Dedifferentiated amniotic fluid mesenchymal stem cell (primary cell): ENCODE results near the gene MLF2.

ENCODE experiments used
- DNase-seq: peaks from one replicate; pipeline ENCODE4 v3.0.0-alpha.2; 2016; ENCODE audit errors: extremely low spot score

Gene MLF2

DNA sequence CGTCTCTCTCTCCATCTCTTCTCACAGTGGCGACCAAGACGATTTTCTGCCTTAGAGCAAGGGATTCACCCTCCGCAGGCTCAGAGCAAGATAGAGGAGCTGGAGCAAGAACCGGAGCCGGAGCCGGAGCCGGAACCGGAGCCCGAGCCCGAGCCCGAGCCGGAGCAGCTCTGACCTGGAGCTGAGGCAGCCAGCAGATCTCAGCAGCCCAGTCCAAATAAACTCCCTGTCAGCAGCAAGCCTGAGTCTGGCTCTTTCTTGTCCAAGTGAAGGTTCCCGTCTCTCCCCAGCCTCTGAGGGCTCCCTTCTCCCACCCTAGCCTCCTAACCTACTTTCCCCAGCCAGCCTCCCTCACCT is 25.3 kb upstream of the MLF2 start:
- no peak for DNase-seq

DNA sequence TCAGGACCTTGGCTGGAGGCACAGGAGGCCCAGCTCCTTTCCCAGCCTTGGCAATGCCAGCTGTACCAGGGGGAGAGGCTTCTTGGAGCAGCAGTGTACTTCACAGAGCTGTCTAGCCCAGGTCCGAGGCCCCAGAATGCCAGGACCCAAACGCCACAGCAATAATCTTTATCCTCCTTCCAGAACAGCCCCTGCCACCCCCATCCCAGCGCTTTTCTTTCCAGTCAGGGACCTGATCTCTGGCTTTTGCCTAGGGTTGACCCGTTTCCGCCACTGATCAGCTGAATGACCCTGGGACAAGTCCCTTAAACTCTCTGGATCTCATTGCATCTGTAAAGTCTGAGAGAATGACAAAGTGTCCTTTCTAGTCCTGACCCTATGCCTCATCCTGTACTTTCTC is 24.4 kb upstream of the MLF2 start:
- no peak for DNase-seq

DNA sequence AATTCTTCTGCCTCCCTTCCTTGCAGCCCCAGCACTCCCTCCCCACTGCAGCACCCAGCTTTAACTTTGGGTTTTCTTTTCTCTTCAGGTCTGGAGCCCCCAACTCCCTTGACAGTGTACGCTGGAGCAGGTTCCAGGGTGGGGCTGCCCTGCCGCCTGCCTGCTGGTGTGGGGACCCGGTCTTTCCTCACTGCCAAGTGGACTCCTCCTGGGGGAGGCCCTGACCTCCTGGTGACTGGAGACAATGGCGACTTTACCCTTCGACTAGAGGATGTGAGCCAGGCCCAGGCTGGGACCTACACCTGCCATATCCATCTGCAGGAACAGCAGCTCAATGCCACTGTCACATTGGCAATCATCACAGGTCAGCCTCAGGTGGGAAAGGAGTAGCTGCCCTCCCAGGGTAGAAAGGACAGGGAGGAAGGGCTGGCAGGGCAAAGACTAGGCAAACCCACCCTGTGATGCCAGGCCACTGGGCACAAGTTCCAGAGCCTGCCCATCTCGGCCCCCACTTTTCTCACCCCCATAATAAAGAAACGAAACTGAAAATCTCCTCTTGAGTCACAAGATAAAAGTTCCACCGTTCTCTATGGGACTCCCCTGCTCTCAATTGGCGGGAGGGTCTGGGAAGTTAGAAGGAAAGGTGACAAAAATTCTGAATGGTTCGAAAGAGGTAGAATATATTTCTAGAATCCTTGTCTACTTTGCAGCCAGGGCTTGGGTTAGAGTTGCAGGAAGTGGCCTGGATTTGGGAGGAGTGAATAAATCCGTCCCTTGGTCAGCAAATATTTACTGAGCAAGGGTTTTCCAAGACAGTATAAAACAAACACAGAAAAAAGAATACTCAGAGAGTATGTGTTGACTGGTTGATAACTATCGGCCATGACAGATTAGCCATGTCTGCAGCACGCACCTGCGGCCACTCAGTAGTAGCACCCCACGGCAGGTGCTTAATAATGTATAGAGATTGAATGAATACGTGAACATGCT is 22.5 kb upstream of the MLF2 start:
- DNase-seq = no peak

DNA sequence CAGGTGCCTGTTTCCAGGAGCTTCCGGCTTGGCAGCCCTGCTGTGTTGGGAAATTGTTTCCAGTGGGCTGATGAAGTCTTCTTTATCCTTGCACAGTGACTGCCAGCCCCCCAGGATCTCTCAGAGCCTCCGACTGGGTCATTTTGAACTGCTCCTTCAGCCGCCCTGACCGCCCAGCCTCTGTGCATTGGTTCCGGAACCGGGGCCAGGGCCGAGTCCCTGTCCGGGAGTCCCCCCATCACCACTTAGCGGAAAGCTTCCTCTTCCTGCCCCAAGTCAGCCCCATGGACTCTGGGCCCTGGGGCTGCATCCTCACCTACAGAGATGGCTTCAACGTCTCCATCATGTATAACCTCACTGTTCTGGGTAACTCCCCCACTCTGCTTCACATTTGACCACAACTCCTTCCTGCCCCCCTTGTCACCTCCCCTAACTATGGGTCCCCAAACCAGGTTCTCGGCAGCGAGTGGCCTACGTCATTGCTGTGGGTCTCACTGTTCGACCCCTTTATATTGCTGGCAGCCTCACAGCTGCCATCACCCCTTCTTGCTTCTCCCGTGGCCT is 21.6 kb upstream of the MLF2 start:
- no peak for DNase-seq

DNA sequence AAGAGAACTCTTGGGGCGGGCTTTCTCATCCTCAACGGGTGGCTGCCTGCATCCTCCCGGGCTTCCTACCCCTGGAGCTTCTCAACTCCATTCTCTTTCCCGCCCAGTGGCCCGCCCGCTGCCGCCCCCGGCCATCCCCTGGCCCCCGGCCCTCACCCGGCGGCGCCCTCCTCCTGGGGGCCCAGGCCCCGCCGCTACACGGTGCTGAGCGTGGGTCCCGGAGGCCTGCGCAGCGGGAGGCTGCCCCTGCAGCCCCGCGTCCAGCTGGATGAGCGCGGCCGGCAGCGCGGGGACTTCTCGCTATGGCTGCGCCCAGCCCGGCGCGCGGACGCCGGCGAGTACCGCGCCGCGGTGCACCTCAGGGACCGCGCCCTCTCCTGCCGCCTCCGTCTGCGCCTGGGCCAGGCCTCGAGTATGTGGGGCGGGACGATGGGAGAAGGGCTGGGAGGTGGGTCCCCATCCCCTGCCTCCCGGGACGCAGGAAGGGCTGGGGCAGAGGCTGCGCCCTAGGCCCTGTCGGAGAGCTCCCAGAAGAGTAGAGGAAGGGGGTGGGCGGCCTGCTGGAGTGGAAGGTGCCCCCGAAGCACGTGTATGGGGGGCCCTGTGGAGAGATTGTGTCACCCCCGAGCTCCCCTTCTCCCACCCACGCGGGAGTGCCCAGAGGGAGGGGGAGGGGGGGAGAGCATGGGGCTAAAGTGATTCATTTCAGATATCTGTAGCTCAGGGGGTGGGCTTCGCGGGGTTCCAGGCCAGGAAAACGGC is 20.8 kb upstream of the MLF2 start:
- no peak for DNase-seq

GRCh38 chr12:6772726-6773589 is 20.0 kb upstream of the MLF2 start:
- no peak for DNase-seq

GRCh38 chr12:6772331-6772695 is 19.4 kb upstream of the MLF2 start, which contains the start of gene LAG3:
Gene LAG3, plus strand, starts transcription at chr12:6772520. Its CDS starts 333 bp downstream, at chr12:6772853.
- no peak for DNase-seq

GRCh38 chr12:6771509-6772330 is 18.8 kb upstream of the MLF2 start:
- DNase-seq = no peak

DNA sequence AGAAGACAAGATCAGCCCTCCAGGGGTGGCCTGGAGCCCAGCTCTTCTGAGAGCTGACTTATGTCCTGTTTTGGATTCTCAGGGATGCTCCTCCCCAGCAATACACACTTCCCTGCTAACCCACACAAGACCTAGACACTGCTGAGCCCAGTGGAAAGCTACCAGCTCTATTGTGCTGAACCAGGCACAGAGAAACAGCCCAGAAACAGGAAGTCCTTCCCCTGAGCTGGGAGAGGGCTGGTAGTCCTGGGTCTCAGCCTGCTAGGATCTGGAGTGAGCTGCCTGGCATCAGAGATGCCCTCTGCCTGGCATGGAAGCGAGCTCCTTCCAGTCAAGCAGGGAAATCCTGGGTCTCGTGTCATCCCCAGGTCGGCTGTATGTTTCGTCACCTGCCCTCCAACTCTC is 18.2 kb upstream of the MLF2 start:
- no peak for DNase-seq

- DNase-seq = no peak
Observed at GRCh38 chr12:6770600-6770999, 17.7 kb upstream of the MLF2 start.

- DNase-seq = no peak
Observed at GRCh38 chr12:6770094-6770493, 17.2 kb upstream of the MLF2 start.

DNA sequence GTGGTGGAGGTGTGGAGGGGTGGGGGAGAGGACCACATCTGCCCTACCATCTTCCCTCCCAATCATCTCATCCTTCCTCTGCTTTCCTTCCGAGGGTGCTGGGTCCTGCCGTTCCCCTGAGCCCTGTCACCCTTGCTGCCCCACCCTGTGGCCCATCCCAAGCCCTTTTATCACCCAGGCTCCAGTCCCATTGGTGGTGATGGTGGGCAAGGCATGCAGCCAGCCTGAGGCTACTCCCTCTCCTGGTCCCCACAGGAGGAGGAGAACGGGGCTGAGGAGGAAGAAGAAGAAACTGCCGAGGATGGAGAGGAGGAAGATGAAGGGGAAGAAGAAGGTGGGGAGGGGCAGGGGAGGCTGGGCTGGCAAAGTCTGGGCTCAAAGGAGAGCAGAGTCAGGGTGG is 16.7 kb upstream of the MLF2 start:
- DNase-seq = no peak

- peak; percentile 28 for DNase-seq
Observed at GRCh38 chr12:6768990-6769389, 16.0 kb upstream of the MLF2 start.

- DNase-seq = peak; percentile 25
Observed at GRCh38 chr12:6768437-6768914, 15.5 kb upstream of the MLF2 start.

- peak; percentile 67 for DNase-seq
Observed at GRCh38 chr12:6767353-6768319, 14.7 kb upstream of the MLF2 start.

DNA sequence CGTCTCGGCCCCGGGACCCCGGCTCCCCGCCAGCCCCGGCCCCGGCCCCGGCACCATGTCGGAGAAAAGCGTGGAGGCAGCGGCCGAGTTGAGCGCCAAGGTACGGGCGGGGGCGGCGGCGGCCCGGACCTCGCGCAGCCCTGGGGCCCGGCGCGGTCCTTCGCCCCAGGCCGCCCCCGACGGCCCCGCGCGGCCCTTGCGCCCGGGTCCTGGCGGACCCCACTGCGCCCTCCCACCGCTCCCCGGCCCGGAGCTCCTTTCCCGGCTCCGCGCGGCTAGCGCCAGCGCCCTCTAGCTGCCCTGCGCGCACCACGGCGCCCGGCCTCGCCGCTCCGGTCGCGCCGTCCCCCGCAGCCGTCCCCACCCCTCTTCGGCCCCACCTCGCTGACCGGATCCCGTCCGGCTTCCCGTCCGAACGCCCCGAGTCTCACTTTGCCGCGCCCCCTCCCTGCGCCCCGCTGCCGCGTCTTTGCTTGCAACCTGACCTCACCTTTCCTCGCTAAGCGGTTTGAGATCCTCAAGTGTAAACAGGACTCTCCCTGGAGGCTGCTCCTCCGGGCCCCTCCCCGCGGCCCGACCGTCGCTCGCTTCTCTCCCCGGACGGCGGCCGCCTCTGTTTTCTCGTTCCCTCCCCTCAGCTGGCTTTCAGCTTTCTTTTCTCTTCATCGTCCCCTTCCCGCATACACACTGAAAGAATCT is 13.9 kb upstream of the MLF2 start:
- DNase-seq = peak; percentile 51

GRCh38 chr12:6765634-6766581 is 13.0 kb upstream of the MLF2 start, which contains the start of gene PTMS:
Gene PTMS, plus strand, starts transcription at chr12:6766363. Its CDS starts 343 bp downstream, at chr12:6766706.
- DNase-seq = peak; percentile 75
